Mucosa of rectum (tissue), 2 donors: ENCODE results near the gene METTL17.

Experiments
- H3K27ac ChIP-seq, 2 donors: one replicate each; pipeline ENCODE4 v1.7.0; 2013; ENCODE audit warnings: inconsistent platforms in 2 of 2, low read depth in 2 of 2, low read length in 2 of 2
- H3K27me3 ChIP-seq, 2 donors: one replicate each; pipeline ENCODE4 v1.7.0; 2013; ENCODE audit warnings: low read length in 2 of 2; ENCODE audit not compliant: control insufficient read depth in 2 of 2, insufficient read depth in 2 of 2
- H3K36me3 ChIP-seq, 2 donors: one replicate each; pipeline ENCODE4 v1.7.0; 2013; ENCODE audit warnings: low read length in 2 of 2; ENCODE audit not compliant: control insufficient read depth in 2 of 2, insufficient read depth in 2 of 2
- H3K4me1 ChIP-seq, 2 donors: one replicate each; pipeline ENCODE4 v1.7.0; 2013; ENCODE audit warnings: low read length in 2 of 2, mild to moderate bottlenecking in 1 of 2; ENCODE audit not compliant: control insufficient read depth in 2 of 2, insufficient read depth in 2 of 2
- H3K4me3 ChIP-seq, 2 donors: one replicate each; pipeline ENCODE4 v1.7.0; 2013; ENCODE audit warnings: low read length in 2 of 2
- H3K9ac ChIP-seq, 2 donors: one replicate each; pipeline ENCODE4 v1.7.0; 2013; ENCODE audit warnings: low read length in 2 of 2, low read depth in 1 of 2, mild to moderate bottlenecking in 1 of 2
- H3K9me3 ChIP-seq, 2 donors: one replicate each; pipeline ENCODE4 v1.7.0; 2013; ENCODE audit warnings: low read length in 2 of 2; ENCODE audit not compliant: control insufficient read depth in 2 of 2
- donor health status: healthy.
- donor health status: Normal muscosa, but diverticular disease.

The METTL17 gene

GRCh38 chr14:21023174-21023573, 33.4 kb downstream of the METTL17 start:
- H3K4me3 ChIP-seq, result peak overlapping the region; percentile 44 to 91
- no peaks in the 10 kb centered on the region for H3K27me3 ChIP-seq
- peaks cover 19 to 41% of the 10 kb centered on the region in 2 donors for H3K36me3 ChIP-seq
- H3K9me3 ChIP-seq, result no peaks in the 10 kb centered on the region
- peak overlapping the region; percentile 6 to 79 for H3K27ac ChIP-seq
- H3K4me1 ChIP-seq, result peaks cover 12 to 26% of the 10 kb centered on the region in 2 donors
- peak overlapping the region; percentile 89 to 96 for H3K9ac ChIP-seq

DNA sequence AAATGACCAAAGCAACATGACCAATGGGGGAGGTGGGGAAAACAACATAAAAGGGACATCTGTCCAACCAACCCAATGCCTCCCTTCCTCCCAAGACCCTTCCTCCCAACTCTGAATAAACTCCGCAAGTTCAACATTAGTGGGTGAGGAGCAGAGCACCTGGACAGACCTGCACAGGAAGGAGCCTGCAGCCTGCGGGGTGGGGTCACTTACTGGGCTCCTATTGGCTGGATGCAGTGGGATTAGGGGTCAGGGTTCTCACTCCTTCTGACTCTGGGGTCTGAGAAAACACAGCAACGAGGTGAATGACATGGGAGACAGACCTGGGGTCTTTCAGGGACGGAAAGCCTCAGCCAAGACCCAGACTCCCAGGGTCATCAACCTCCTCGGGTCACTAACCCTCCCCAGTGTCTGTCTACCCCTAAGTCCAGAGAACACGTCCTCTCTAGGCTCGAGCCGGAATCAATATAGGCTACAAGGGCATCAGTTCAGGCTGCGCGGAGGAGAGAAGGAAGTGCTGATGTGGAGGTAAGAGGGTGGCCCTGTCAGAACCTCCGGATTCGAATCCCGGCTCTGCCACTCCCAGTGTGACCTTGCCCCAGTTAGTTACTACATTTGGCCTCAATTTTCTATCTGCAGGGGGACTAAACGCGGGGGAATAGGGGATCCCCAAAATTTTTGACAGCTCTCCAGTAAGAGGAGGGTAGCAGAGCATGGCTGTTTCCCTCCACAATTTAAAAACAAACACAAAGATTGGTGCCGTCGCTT, 34.2 kb downstream of the METTL17 start:
- no peaks in the 10 kb centered on the region for H3K9me3 ChIP-seq
- H3K4me3 ChIP-seq, result peak overlapping the region; percentile 87 to 91
- H3K27me3 ChIP-seq, result no peaks in the 10 kb centered on the region
- peak overlapping the region; percentile 89 to 96 for H3K9ac ChIP-seq
- peaks cover 12 to 26% of the 10 kb centered on the region in 2 donors for H3K4me1 ChIP-seq
- peaks cover 14 to 32% of the 10 kb centered on the region in 2 donors for H3K36me3 ChIP-seq
- H3K27ac ChIP-seq, result peak overlapping the region; percentile 72 to 79

GRCh38 chr14:21024585-21025370, 35.0 kb downstream of the METTL17 start, which contains the start of gene NDRG2:
TSS of gene NDRG2 (minus strand) at chr14:21025061. CDS start at chr14:21023315, 1,746 bp downstream.
- Histone ChIP-seq H3K9ac (peak within 1 kb of the TSS; percentile 89 to 96), H3K27me3 (no peaks in the 10 kb centered on the region), H3K36me3 (peaks cover 7 to 25% of the 10 kb centered on the region in 2 donors), H3K27ac (peak within 1 kb of the TSS; percentile 76 to 79), H3K4me1 (peaks cover 12 to 26% of the 10 kb centered on the region in 2 donors), H3K4me3 (peak within 1 kb of the TSS; percentile 87 to 91), H3K9me3 (no peaks in the 10 kb centered on the region)

- peaks cover 6 to 18% of the 10 kb centered on the region in 2 donors for H3K36me3 ChIP-seq
- peak overlapping the region; percentile 76 to 77 for H3K27ac ChIP-seq
- no peaks in the 10 kb centered on the region for H3K9me3 ChIP-seq
- H3K4me1 ChIP-seq, result peaks cover 12 to 26% of the 10 kb centered on the region in 2 donors
- peak overlapping the region; percentile 72 to 80 for H3K9ac ChIP-seq
- H3K4me3 ChIP-seq, result peak overlapping the region; percentile 73 to 77
- H3K27me3 ChIP-seq, result no peaks in the 10 kb centered on the region
Measured at GRCh38 chr14:21025371-21026273, 35.8 kb downstream of the METTL17 start.

DNA sequence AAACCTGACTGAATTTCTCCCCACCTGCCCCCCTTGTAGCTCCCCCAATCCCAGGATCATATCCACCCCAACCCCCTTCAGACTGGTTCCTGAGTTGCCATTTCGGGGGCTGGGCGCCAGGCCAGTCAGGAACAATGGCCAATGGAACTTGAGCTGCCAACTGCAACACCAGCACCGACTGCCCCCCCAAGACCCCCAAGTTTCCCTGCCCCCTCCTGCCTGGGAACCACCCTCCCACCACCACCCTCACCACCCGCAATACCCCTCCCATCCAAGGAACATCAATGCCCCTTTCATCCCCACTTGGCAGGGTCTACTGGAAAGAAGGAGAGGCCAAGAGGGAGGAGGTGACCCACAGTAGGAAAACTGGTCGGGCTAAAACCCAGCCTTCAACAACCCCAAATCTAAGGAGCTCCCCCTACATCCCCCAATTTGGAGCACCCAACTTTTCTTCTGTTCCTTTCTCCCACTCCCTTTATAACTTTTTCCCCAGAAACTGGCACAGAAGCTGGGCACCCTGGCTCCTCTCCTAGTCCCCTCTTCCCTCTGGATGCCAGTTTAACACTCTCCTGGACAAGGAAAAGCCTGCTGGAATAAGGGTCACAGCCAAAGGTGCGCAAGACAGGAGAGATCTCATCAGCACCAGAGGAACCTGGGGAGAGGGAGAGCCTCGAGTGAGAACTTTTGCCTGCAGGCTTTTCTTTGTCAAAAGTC, 36.7 kb downstream of the METTL17 start:
- Histone ChIP-seq H3K9me3 (no peaks in the 10 kb centered on the region), H3K27ac (peak overlapping the region; percentile 43 to 77), H3K9ac (no peak overlapping the region), H3K4me1 (peaks cover 12 to 26% of the 10 kb centered on the region in 2 donors), H3K4me3 (no peak overlapping the region), H3K36me3 (peaks cover 0 to 10% of the 10 kb centered on the region in 2 donors), H3K27me3 (no peaks in the 10 kb centered on the region)

DNA sequence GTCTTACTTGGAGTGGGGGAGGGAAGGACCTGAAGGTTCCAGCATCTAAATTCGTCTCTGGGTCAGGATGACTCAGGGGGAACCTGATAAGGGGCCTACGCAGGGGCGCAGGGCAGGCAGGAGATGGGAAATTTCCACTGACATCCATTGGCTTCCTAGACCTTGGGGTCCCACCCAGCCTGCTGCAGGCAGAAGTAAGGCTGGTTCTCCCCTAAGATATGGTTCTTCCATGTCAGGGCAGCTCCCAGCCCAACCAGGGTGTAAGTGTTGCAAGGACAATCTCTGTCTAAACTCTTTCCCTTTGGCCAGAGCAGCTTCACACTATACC, 37.2 kb downstream of the METTL17 start:
- H3K27ac ChIP-seq, result no peak overlapping the region
- H3K9me3 ChIP-seq, result no peaks in the 10 kb centered on the region
- no peaks in the 10 kb centered on the region for H3K27me3 ChIP-seq
- peaks cover 0 to 5% of the 10 kb centered on the region in 2 donors for H3K36me3 ChIP-seq
- peaks cover 12 to 26% of the 10 kb centered on the region in 2 donors for H3K4me1 ChIP-seq
- H3K9ac ChIP-seq, result no peak overlapping the region
- no peak overlapping the region for H3K4me3 ChIP-seq

GRCh38 chr14:21029917-21030316, 40.1 kb downstream of the METTL17 start, which contains the start of gene TPPP2:
TSS of gene TPPP2 (plus strand) at chr14:21030217. CDS start at chr14:21030582, 365 bp downstream.
- H3K27ac ChIP-seq, result no peak within 1 kb of the TSS
- H3K27me3 ChIP-seq, result no peaks in the 10 kb centered on the region
- H3K4me3 ChIP-seq, result no peak within 1 kb of the TSS
- H3K4me1 ChIP-seq, result peaks cover 0 to 6% of the 10 kb centered on the region in 2 donors
- H3K36me3 ChIP-seq, result no peaks in the 10 kb centered on the region
- no peak within 1 kb of the TSS for H3K9ac ChIP-seq
- no peaks in the 10 kb centered on the region for H3K9me3 ChIP-seq

DNA sequence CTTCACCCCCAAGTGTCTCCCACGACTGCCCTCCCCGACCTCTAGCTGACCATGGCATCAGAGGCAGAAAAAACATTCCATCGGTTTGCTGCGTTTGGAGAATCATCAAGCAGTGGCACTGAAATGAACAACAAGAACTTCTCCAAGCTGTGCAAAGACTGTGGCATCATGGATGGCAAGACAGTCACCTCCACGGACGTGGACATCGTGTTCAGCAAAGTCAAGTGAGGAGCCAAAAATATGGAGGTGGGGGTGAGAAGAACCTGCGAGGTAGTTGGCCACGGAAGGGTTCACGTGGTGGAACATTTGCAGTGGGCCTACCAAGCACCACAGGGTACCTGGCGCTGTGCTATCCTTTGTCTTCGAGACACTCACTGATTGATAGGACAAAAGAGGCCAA, 40.8 kb downstream of the METTL17 start:
- no peaks in the 10 kb centered on the region for H3K27me3 ChIP-seq
- no peaks in the 10 kb centered on the region for H3K36me3 ChIP-seq
- H3K4me1 ChIP-seq, result peaks cover 0 to 3% of the 10 kb centered on the region in 2 donors
- no peaks in the 10 kb centered on the region for H3K9me3 ChIP-seq
- no peak overlapping the region for H3K27ac ChIP-seq
- no peak overlapping the region for H3K4me3 ChIP-seq
- no peak overlapping the region for H3K9ac ChIP-seq
